Peyer's patch (tissue), 4 donors: ENCODE measurements around the gene TAS2R31. TPM values are rescaled to one million over a fixed set of nuclear protein-coding genes. Genes with fewer than 3 reads are reported as not detected.

Experiments
- DNase-seq, 3 donors: peaks; one replicate each; pipeline ENCODE4 v3.0.0-alpha.2; 2017 to 2019
- H3K27ac ChIP-seq, 4 donors: fragments of 200-600 bp; sonication (generic); one replicate each; pipeline ENCODE4 v1.5.1; 2016 to 2019
- H3K27me3 ChIP-seq, 2 donors: fragments of 200-600 bp; sonication (generic); one replicate each; pipeline ENCODE4 v1.5.1; 2019
- H3K36me3 ChIP-seq, 3 donors: fragments of 200-600 bp; sonication (generic); one replicate each; pipeline ENCODE4 v1.5.1; 2016 to 2019
- H3K4me1 ChIP-seq, 4 donors: fragments of 200-600 bp; sonication (generic); one replicate each; pipeline ENCODE4 v1.5.1; 2016 to 2019
- H3K4me3 ChIP-seq, 4 donors: fragments of 200-600 bp; sonication (generic); 1 replicate in 3 of 4; 2 replicates in 1 of 4; pipeline ENCODE4 v1.5.1; 2016 to 2019; ENCODE audit warnings: mild to moderate bottlenecking in 1 of 4
- H3K9me3 ChIP-seq, 4 donors: fragments of 200-600 bp; sonication (generic); one replicate each; pipeline ENCODE4 v1.5.1; 2016 to 2019; ENCODE audit warnings: mild to moderate bottlenecking in 1 of 4
- CTCF ChIP-seq, 6 experiments: fragments of 450-650 bp in 4 of 6; fragments of 200-600 bp in 2 of 6; sonication (generic) in 1 of 6; IDR thresholded peaks; one replicate each; pipeline ENCODE4 v1.5.1; 2017 to 2019; ENCODE audit warnings: antibody characterized with exemption in 6 of 6, mild to moderate bottlenecking in 3 of 6, moderate library complexity in 1 of 6
- POLR2A ChIP-seq, 2 donors: fragments of 450-650 bp; IDR thresholded peaks; one replicate each; pipeline ENCODE4 v1.5.1; 2017; ENCODE audit warnings: antibody characterized with exemption in 2 of 2, mild to moderate bottlenecking in 2 of 2, moderate library complexity in 2 of 2
- total RNA-seq, 4 donors: library from RNA; depleted of rRNA; stranded (reverse); fragments of >200 nt; gene quantifications; one replicate each; pipeline ENCODE4 v1.1.0, GENCODE V29; 2016

The TAS2R31 gene
- total RNA-seq, 4 donors from 2014 or later: 8.1 to 20.6 (median 11.1) TPM

GRCh38 chr12:10994307-10994706, 36.9 kb downstream of the TAS2R31 start:
- H3K27me3 ChIP-seq: no peaks in the 10 kb centered on the region

GRCh38 chr12:10989107-10989506, 42.1 kb downstream of the TAS2R31 start:
- Histone ChIP-seq H3K9me3 (no peaks in the 10 kb centered on the region), H3K4me1 (no peaks in the 10 kb centered on the region), H3K36me3 (no peaks in the 10 kb centered on the region), H3K27ac (no peak overlapping the region), H3K27me3 (no peaks in the 10 kb centered on the region), H3K4me3 (no peak overlapping the region)
- DNase-seq: no peak
- no peak for TF ChIP-seq CTCF (IDR thresholded peaks at IDR 0.05)

More at GRCh38 chr12:10994307-10994706, 36.9 kb downstream of the TAS2R31 start:
- H3K27ac ChIP-seq: no peak overlapping the region
- no peaks in the 10 kb centered on the region for H3K36me3 ChIP-seq
- TF ChIP-seq CTCF (IDR thresholded peaks at IDR 0.05) (no peak), POLR2A (IDR thresholded peaks at IDR 0.05) (no peak)
- no peak overlapping the region for H3K4me3 ChIP-seq
- no peaks in the 10 kb centered on the region for H3K9me3 ChIP-seq
- no peak for DNase-seq
- no peaks in the 10 kb centered on the region for H3K4me1 ChIP-seq

GRCh38 chr12:10986812-10987211, 44.4 kb downstream of the TAS2R31 start, which contains the start of gene TAS2R50:
Gene TAS2R50, minus strand, starts transcription at chr12:10986912. Its CDS starts 52 bp downstream, at chr12:10986860.
- H3K27me3 ChIP-seq: no peaks in the 10 kb centered on the region
- H3K4me3 ChIP-seq: no peak within 1 kb of the TSS
- DNase-seq: no peak
- no peaks in the 10 kb centered on the region for H3K4me1 ChIP-seq
- no peak for TF ChIP-seq CTCF (IDR thresholded peaks at IDR 0.05)
- TF ChIP-seq POLR2A (IDR thresholded peaks at IDR 0.05): no peak
- H3K9me3 ChIP-seq: no peaks in the 10 kb centered on the region
- H3K36me3 ChIP-seq: no peaks in the 10 kb centered on the region
- H3K27ac ChIP-seq: no peak within 1 kb of the TSS

GRCh38 chr12:10982244-10982643, 49.0 kb downstream of the TAS2R31 start:
- Histone ChIP-seq H3K27me3 (no peaks in the 10 kb centered on the region), H3K4me1 (no peaks in the 10 kb centered on the region), H3K27ac (no peak overlapping the region), H3K9me3 (no peaks in the 10 kb centered on the region), H3K4me3 (no peak overlapping the region), H3K36me3 (no peaks in the 10 kb centered on the region)
- peak in 1 of 3 donors; percentile 49 for DNase-seq
- TF ChIP-seq CTCF (IDR thresholded peaks at IDR 0.05) (no peak), POLR2A (IDR thresholded peaks at IDR 0.05) (no peak)

Other genes with a start within 250 kb of the TAS2R31 start
- gene TAS2R7, start 228.8 kb downstream of the TAS2R31 start, total RNA-seq: not detected
- gene TAS2R8, start 224.1 kb downstream of the TAS2R31 start, total RNA-seq: not detected
- not detected for gene TAS2R9, start 221.2 kb downstream of the TAS2R31 start, total RNA-seq
- gene TAS2R10, start 205.0 kb downstream of the TAS2R31 start, total RNA-seq: not detected
- gene PRR4, start 181.9 kb downstream of the TAS2R31 start, total RNA-seq: 10 to 100 TPM in 1 of 4 donors, 1 to 10 TPM in 2, not detected in 1; 5.4 to 10.2 (median 5.8) TPM
- 10 to 100 TPM; 42.5 to 98.2 (median 47.7) TPM for gene PRH1, start 147.2 kb downstream of the TAS2R31 start, total RNA-seq
- 1 to 10 TPM in 3 of 4 donors, not detected in 1; 1.8 to 7.9 (median 7.2) TPM for gene TAS2R13, start 121.8 kb downstream of the TAS2R31 start, total RNA-seq
- gene PRH2, start 102.2 kb downstream of the TAS2R31 start, total RNA-seq: not detected
- 1 to 10 TPM in 3 of 4 donors, not detected in 1; 3.4 to 5.1 (median 4.8) TPM for gene TAS2R14, start 92.1 kb downstream of the TAS2R31 start, total RNA-seq
- 1 to 10 TPM in 3 of 4 donors, not detected in 1; 1.6 to 3.9 (median 1.9) TPM for gene TAS2R50, start 44.5 kb downstream of the TAS2R31 start, total RNA-seq
- 1 to 10 TPM; 3.5 to 9.1 (median 4.7) TPM for gene TAS2R20, start 33.1 kb downstream of the TAS2R31 start, total RNA-seq
- 10 to 100 TPM in 2 of 4 donors, 1 to 10 TPM in 2; 3.2 to 14.9 (median 8.2) TPM for gene TAS2R19, start 8.8 kb downstream of the TAS2R31 start, total RNA-seq
- gene TAS2R46, start 30.9 kb upstream of the TAS2R31 start, total RNA-seq: 1 to 10 TPM in 3 of 4 donors, not detected in 1; 3.2 to 6.1 (median 4.2) TPM
- 1 to 10 TPM; 2.1 to 7.4 (median 5.7) TPM for gene TAS2R43, start 60.9 kb upstream of the TAS2R31 start, total RNA-seq
- 10 to 100 TPM in 2 of 4 donors, 1 to 10 TPM in 2; 6.2 to 12.9 (median 10.4) TPM for gene TAS2R30, start 103.2 kb upstream of the TAS2R31 start, total RNA-seq
- gene SMIM10L1, start 139.8 kb upstream of the TAS2R31 start, total RNA-seq: 1 to 10 TPM; 5.8 to 7.9 (median 7.0) TPM
- gene TAS2R42, start 155.5 kb upstream of the TAS2R31 start, total RNA-seq: not detected
- not detected for gene PRB3, start 238.3 kb upstream of the TAS2R31 start, total RNA-seq